ENCODE results near the gene ARMC5.
"Not testable (repeated sequence)": the region's sequence is repeated elsewhere in the genome, so short reads cannot be mapped to it uniquely, and the experiment has no call there.

The ARMC5 gene

GRCh38 chr16:31435341-31436220, 23.7 kb upstream of the ARMC5 start:
- TF ChIP-seq CTCF (conservative IDR thresholded peaks at IDR 0.05; ENCODE audit: low read length), result no peak
- H3K4me3 ChIP-seq (ENCODE audit: low read length), result no peak overlapping the region
- no peak for DNase-seq (ENCODE audit: low read depth)

GRCh38 chr16:31436221-31437045, 22.9 kb upstream of the ARMC5 start:
- H3K4me3 ChIP-seq (ENCODE audit: low read length), result no peak overlapping the region
- TF ChIP-seq CTCF (conservative IDR thresholded peaks at IDR 0.05; ENCODE audit: low read length), result no peak
- DNase-seq (ENCODE audit: low read depth), result no peak

- no peak for DNase-seq (ENCODE audit: low read depth)
- TF ChIP-seq CTCF (conservative IDR thresholded peaks at IDR 0.05; ENCODE audit: low read length), result no peak
- H3K4me3 ChIP-seq (ENCODE audit: low read length), result no peak overlapping the region
These were observed 20.9 kb upstream of the ARMC5 start for GRCh38 chr16:31438414-31438813.

GRCh38 chr16:31439023-31439422, 20.3 kb upstream of the ARMC5 start:
- H3K4me3 ChIP-seq (ENCODE audit: low read length); DNase-seq (ENCODE audit: low read depth): not testable (repeated sequence)

- H3K4me3 ChIP-seq (ENCODE audit: low read length), result no peak overlapping the region
- DNase-seq (ENCODE audit: low read depth), result no peak
- no peak for TF ChIP-seq CTCF (conservative IDR thresholded peaks at IDR 0.05; ENCODE audit: low read length)
These were observed 19.8 kb upstream of the ARMC5 start for GRCh38 chr16:31439519-31439918.

GRCh38 chr16:31440516-31441184, 18.7 kb upstream of the ARMC5 start:
- no peak overlapping the region for H3K4me3 ChIP-seq (ENCODE audit: low read length)
- TF ChIP-seq CTCF (conservative IDR thresholded peaks at IDR 0.05; ENCODE audit: low read length), result no peak
- DNase-seq (ENCODE audit: low read depth), result peak; percentile 15

GRCh38 chr16:31441956-31442355, 17.3 kb upstream of the ARMC5 start:
- H3K4me3 ChIP-seq (ENCODE audit: low read length), result peak overlapping the region; percentile 79
- TF ChIP-seq CTCF (conservative IDR thresholded peaks at IDR 0.05; ENCODE audit: low read length), result no peak
- no peak for DNase-seq (ENCODE audit: low read depth)

GRCh38 chr16:31445931-31446330, 13.4 kb upstream of the ARMC5 start:
- DNase-seq (ENCODE audit: low read depth); H3K4me3 ChIP-seq (ENCODE audit: low read length): not testable (repeated sequence)
